H9 (cell line): Measurements from ENCODE around the gene FAM131C. TPM values are rescaled to one million over a fixed set of nuclear protein-coding genes. Genes with fewer than 3 reads are reported as not detected.
A peak's percentile ranks its signal among the peaks of the same experiment; 100 is the strongest.

Source experiments
- DNase-seq: peaks from one replicate; pipeline ENCODE4 v3.0.0-alpha.2; 2017
- H2AFZ ChIP-seq: one replicate; pipeline ENCODE4 v1.6.1; 2013; ENCODE audit warnings: mild to moderate bottlenecking, low read length, control low read depth, moderate library complexity
- H2AK5ac ChIP-seq: 2 replicates; pipeline ENCODE4 v1.6.1; 2013; ENCODE audit warnings: low read length, control low read depth, mixed read lengths; ENCODE audit not compliant: insufficient read length
- H2BK120ac ChIP-seq: one replicate; pipeline ENCODE4 v1.6.1; 2013; ENCODE audit warnings: low read depth, mild to moderate bottlenecking, low read length, control low read depth, inconsistent platforms; ENCODE audit not compliant: poor library complexity, severe bottlenecking
- H2BK12ac ChIP-seq: 2 replicates; pipeline ENCODE4 v1.6.1; 2013; ENCODE audit warnings: low read length, control low read depth, mixed read lengths, low read depth; ENCODE audit not compliant: insufficient read length
- H2BK15ac ChIP-seq: 2 replicates; pipeline ENCODE4 v1.6.1; 2013; ENCODE audit warnings: low read depth, low read length, control low read depth
- H2BK20ac ChIP-seq: one replicate; pipeline ENCODE4 v1.6.1; 2013; ENCODE audit warnings: low read depth, mild to moderate bottlenecking, low read length, control low read depth, inconsistent platforms; ENCODE audit not compliant: poor library complexity, severe bottlenecking
- H2BK5ac ChIP-seq: 2 replicates; pipeline ENCODE4 v1.6.1; 2013; ENCODE audit warnings: low read length, control low read depth, mixed read lengths; ENCODE audit not compliant: insufficient read length
- H3K14ac ChIP-seq: 2 replicates; pipeline ENCODE4 v1.6.1; 2013; ENCODE audit warnings: low read length, control low read depth; ENCODE audit not compliant: insufficient read depth
- H3K18ac ChIP-seq: 2 replicates; pipeline ENCODE4 v1.6.1; 2013; ENCODE audit warnings: low read depth, mild to moderate bottlenecking, mixed read lengths, low read length, control low read depth; ENCODE audit not compliant: insufficient read length
- H3K23ac ChIP-seq: 2 replicates; pipeline ENCODE4 v1.6.1; 2013; ENCODE audit warnings: low read length, control low read depth, mixed read lengths, low read depth; ENCODE audit not compliant: insufficient read length
- H3K23me2 ChIP-seq: 2 replicates; pipeline ENCODE4 v1.6.1; 2013; ENCODE audit warnings: low read depth, mild to moderate bottlenecking, mixed read lengths, low read length, control low read depth; ENCODE audit not compliant: insufficient read length, poor library complexity, severe bottlenecking
- H3K27ac ChIP-seq: 2 replicates; pipeline ENCODE4 v1.5.1; 2013; ENCODE audit warnings: low read length, control low read depth, mixed read lengths, low read depth; ENCODE audit not compliant: insufficient read length
- H3K27me3 ChIP-seq: 2 replicates; pipeline ENCODE4 v1.6.1; 2013; ENCODE audit warnings: low read length, control low read depth, inconsistent platforms; ENCODE audit not compliant: insufficient read depth
- H3K4ac ChIP-seq: 2 replicates; pipeline ENCODE4 v1.6.1; 2013; ENCODE audit warnings: low read depth, mild to moderate bottlenecking, control low read depth, inconsistent platforms, low read length, moderate library complexity
- H3K4me1 ChIP-seq: 2 replicates; pipeline ENCODE4 v1.6.1; 2013; ENCODE audit warnings: low read length, control low read depth, inconsistent platforms; ENCODE audit not compliant: insufficient read depth
- H3K4me2 ChIP-seq: 2 replicates; pipeline ENCODE4 v1.6.1; 2013; ENCODE audit warnings: low read length, control low read depth, mixed read lengths; ENCODE audit not compliant: insufficient read length, insufficient read depth
- H3K56ac ChIP-seq: 2 replicates; pipeline ENCODE4 v1.6.1; 2013; ENCODE audit warnings: low read depth, mild to moderate bottlenecking, mixed read lengths, low read length, control low read depth; ENCODE audit not compliant: insufficient read length
- H3K79me1 ChIP-seq: 2 replicates; pipeline ENCODE4 v1.6.1; 2013; ENCODE audit warnings: low read depth, mild to moderate bottlenecking, moderate library complexity, low read length, control low read depth, inconsistent platforms; ENCODE audit not compliant: insufficient read depth, poor library complexity, severe bottlenecking
- H3K79me2 ChIP-seq: 2 replicates; pipeline ENCODE4 v1.6.1; 2013; ENCODE audit warnings: low read length, control low read depth, inconsistent platforms; ENCODE audit not compliant: insufficient read depth
- H3K9ac ChIP-seq: 2 replicates; pipeline ENCODE4 v1.6.1; 2013; ENCODE audit warnings: low read length, control low read depth, mixed read lengths; ENCODE audit not compliant: insufficient read length; ENCODE audit errors: extremely low read depth
- H3K9me3 ChIP-seq: one replicate; pipeline ENCODE4 v1.6.1; 2013; ENCODE audit warnings: low read depth, low read length, inconsistent platforms; ENCODE audit not compliant: control insufficient read depth
- H3T11ph ChIP-seq: one replicate; pipeline ENCODE4 v1.6.1; 2013; ENCODE audit warnings: mild to moderate bottlenecking, low read length, control low read depth, inconsistent platforms
- H4K20me1 ChIP-seq: one replicate; pipeline ENCODE4 v1.6.1; 2013; ENCODE audit not compliant: control insufficient read depth, insufficient read length, insufficient read depth
- H4K5ac ChIP-seq: 2 replicates; pipeline ENCODE4 v1.6.1; 2013; ENCODE audit warnings: low read depth, mild to moderate bottlenecking, mixed read lengths, low read length, control low read depth; ENCODE audit not compliant: insufficient read length
- H4K8ac ChIP-seq: replicated peaks from 2 replicates; pipeline ENCODE4 v1.6.1; 2013; ENCODE audit warnings: low read length, control low read depth, mixed read lengths, low read depth; ENCODE audit not compliant: insufficient read length
- H4K91ac ChIP-seq: 2 replicates; pipeline ENCODE4 v1.6.1; 2013; ENCODE audit warnings: low read depth, mild to moderate bottlenecking, moderate library complexity, mixed read lengths, low read length, control low read depth; ENCODE audit not compliant: insufficient read length
- H3K27ac Mint-ChIP-seq, 3 experiments: 2 replicates in 2 of 3; 3 replicates in 1 of 3; pipeline ENCODE4 v1.8.0; 2020 to 2021; ENCODE audit warnings: mixed read lengths in 3 of 3, mild to moderate bottlenecking in 1 of 3, moderate library complexity in 1 of 3
- H3K27me3 Mint-ChIP-seq: 2 replicates; pipeline ENCODE4 v1.8.0; 2021; ENCODE audit warnings: low read depth, mild to moderate bottlenecking, moderate library complexity, mixed read lengths
- H3K36me3 Mint-ChIP-seq, 3 experiments: 2 replicates in 2 of 3; 3 replicates in 1 of 3; pipeline ENCODE4 v1.8.0; 2020 to 2021; ENCODE audit warnings: low read depth in 3 of 3, mixed read lengths in 3 of 3; ENCODE audit not compliant: insufficient read depth in 1 of 3
- H3K4me1 Mint-ChIP-seq, 2 experiments: 2 replicates each; pipeline ENCODE4 v1.8.0; 2020; ENCODE audit warnings: mixed read lengths in 2 of 2
- H3K4me3 Mint-ChIP-seq, 2 experiments: 2 replicates in 1 of 2; 3 replicates in 1 of 2; pipeline ENCODE4 v1.8.0; 2020 to 2021; ENCODE audit warnings: mild to moderate bottlenecking in 2 of 2, mixed read lengths in 2 of 2, moderate library complexity in 1 of 2
- H3K9me3 Mint-ChIP-seq, 2 experiments: 2 replicates in 1 of 2; 3 replicates in 1 of 2; pipeline ENCODE4 v1.8.0; 2020; ENCODE audit warnings: mild to moderate bottlenecking in 2 of 2, mixed read lengths in 2 of 2, moderate library complexity in 1 of 2
- CTCF ChIP-seq: fragments of 200-600 bp; sonication (generic); conservative IDR thresholded peaks from 3 replicates; pipeline ENCODE4 v1.8.0; 2021; ENCODE audit warnings: antibody characterized with exemption, mild to moderate bottlenecking
- WGBS: extraction: QIAGEN DNeasy Blood & Tissue Kit; methylation state at CpG from one replicate; pipeline ENCODE4 v1.1.7; 2013; ENCODE audit warnings: missing lambda C conversion rate, low lambda C conversion rate, mixed read lengths; ENCODE audit not compliant: insufficient read length; ENCODE audit errors: extremely low coverage; 5-methylcytosine and 5-hydroxymethylcytosine counted together
- total RNA-seq: library from RNA; stranded (reverse); gene quantifications from 2 replicates; pipeline ENCODE4 v1.2.1, GENCODE V29; 2021

Gene FAM131C
- total RNA-seq, 1 experiment from 2014 or later: 0.61 TPM

GRCh38 chr1:16022393-16022792 lies 51.1 kb downstream of the FAM131C start:
- Histone ChIP-seq H3K9ac (no peak overlapping the region), H2BK15ac (no peak overlapping the region), H3K23me2 (peaks cover 3% of the 10 kb centered on the region), H3K9me3 (no peaks in the 10 kb centered on the region), H2BK120ac (no peak overlapping the region), H3K56ac (no peak overlapping the region), H3K79me2 (no peaks in the 10 kb centered on the region), H2AK5ac (no peak overlapping the region), H2AFZ (no peak overlapping the region), H3K4me1 (no peaks in the 10 kb centered on the region), H3K14ac (peak overlapping the region; percentile 26; the same call in 1 of the 2 replicates), H3K27ac (no peak overlapping the region), H3K18ac (no peak overlapping the region), H4K5ac (no peak overlapping the region), H4K91ac (no peak overlapping the region), H3K4me2 (no peak overlapping the region), H3K79me1 (no peaks in the 10 kb centered on the region), H3T11ph (no peak overlapping the region), H3K27me3 (no peaks in the 10 kb centered on the region), H3K23ac (no peak overlapping the region), H2BK20ac (no peak overlapping the region), H4K8ac (no peak overlapping the region), H2BK12ac (no peak overlapping the region), H2BK5ac (no peak overlapping the region), H4K20me1 (no peaks in the 10 kb centered on the region), H3K4ac (no peak overlapping the region)
- Mint-ChIP-seq H3K36me3 (no peaks in the 10 kb centered on the region), H3K27me3 (peaks cover 61% of the 10 kb centered on the region), H3K27ac (peak overlapping the region in 1 of 3 experiments; percentile 83; a peak in 1 of 7 replicates), H3K9me3 (peaks cover 0 to 2% of the 10 kb centered on the region in 2 experiments; a peak in 1 of 5 replicates), H3K4me1 (peaks cover 10 to 23% of the 10 kb centered on the region in 2 experiments), H3K4me3 (no peak overlapping the region)
- no CpG with 5 or more reads among the region's 11 CpGs for WGBS
- DNase-seq: no peak
- no peak for TF ChIP-seq CTCF
